HepG2 (cell line): ENCODE data around the gene PRKCE.

Experiments used
- CREM ChIP-seq, 2 experiments: sonication (generic) in 1 of 2; formaldehyde crosslinking in 1 of 2; IDR thresholded peaks; 2 replicates each; pipeline versions ENCODE4 v1.4.0 to v1.6.1; 2016 to 2020; ENCODE audit warnings: antibody characterized with exemption in 1 of 2, mild to moderate bottlenecking in 1 of 2, missing genetic modification reagents in 1 of 2
- EZH2 ChIP-seq: conservative IDR thresholded peaks from 2 replicates; pipeline ENCODE4 v1.6.1; 2012; ENCODE audit warnings: mild to moderate bottlenecking, low read depth, low read length, moderate library complexity
- FOXA3 ChIP-seq: IDR thresholded peaks from 2 replicates; pipeline ENCODE4 v1.6.1; 2016; ENCODE audit warnings: missing genetic modification reagents, missing compliant biosample characterization
- GPN1 ChIP-seq: sonication (generic); formaldehyde crosslinking; IDR thresholded peaks from 2 replicates; pipeline ENCODE4 v1.5.1; 2020; ENCODE audit warnings: missing genetic modification reagents, borderline replicate concordance
- KAT2B ChIP-seq: fragments of 150-350 bp; IDR thresholded peaks from 2 replicates; pipeline ENCODE4 v1.6.1; 2014; ENCODE audit warnings: low read depth, low read length, borderline replicate concordance
- KAT7 ChIP-seq: IDR thresholded peaks from 2 replicates; pipeline ENCODE4 v1.6.1; 2018; ENCODE audit warnings: borderline replicate concordance, missing compliant biosample characterization
- KDM5A ChIP-seq: fragments of 200-600 bp; sonication (generic); IDR thresholded peaks from 2 replicates; pipeline ENCODE4 v1.7.0; 2018; ENCODE audit warnings: antibody characterized with exemption, mild to moderate bottlenecking, low read length, borderline replicate concordance
- NBN ChIP-seq: fragments of 450-650 bp; conservative IDR thresholded peaks from 2 replicates; pipeline ENCODE4 v1.6.1; 2017
- RNF2 ChIP-seq: fragments of 450-650 bp; conservative IDR thresholded peaks from 2 replicates; pipeline ENCODE4 v1.6.1; 2016; ENCODE audit warnings: low read depth

DNA sequence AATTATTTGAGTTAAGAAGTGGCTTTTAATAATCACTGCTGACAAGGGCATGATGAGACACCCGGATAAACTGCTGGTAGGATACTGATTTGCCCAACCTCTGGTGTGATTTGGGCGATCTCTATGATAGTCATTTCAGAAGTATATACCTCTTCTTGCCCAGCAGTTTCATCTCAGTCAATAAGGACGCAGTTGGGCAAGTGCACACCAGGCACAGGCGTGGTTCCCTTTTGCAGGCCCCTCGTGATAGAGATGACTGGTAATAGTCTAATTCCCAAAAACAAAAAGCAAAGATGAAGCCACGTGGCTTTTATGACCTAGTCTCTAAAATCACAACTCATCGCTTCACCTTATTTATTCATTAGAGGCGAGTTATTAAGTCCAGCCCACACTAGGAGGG lies 246.4 kb downstream of the PRKCE start:
- no peak for TF ChIP-seq CREM (IDR thresholded peaks at IDR 0.05)
- TF ChIP-seq CREM (CRISPR knock-in tag; IDR thresholded peaks at IDR 0.05) = no peak
- no peak for TF ChIP-seq KAT7
- TF ChIP-seq KAT2B = no peak
- TF ChIP-seq EZH2 = no peak
- TF ChIP-seq RNF2 = no peak
- no peak for TF ChIP-seq FOXA3
- no peak for TF ChIP-seq NBN
- TF ChIP-seq GPN1 (CRISPR knock-in tag) = no peak
- TF ChIP-seq KDM5A = no peak
